K562 (cell line): ENCODE data around the gene SLC25A21. TPM values are rescaled to one million over a fixed set of nuclear protein-coding genes. Genes with fewer than 3 reads are reported as not detected.

Experiments used
- ATF1 ChIP-seq, 2 experiments: fragments of 450-650 bp in 1 of 2; IDR thresholded peaks; 2 replicates each; pipeline ENCODE4 v1.6.1; 2016; ENCODE audit warnings: missing compliant biosample characterization in 1 of 2, missing genetic modification characterization in 1 of 2
- BRD4 ChIP-seq: fragments of 200-600 bp; sonication (generic); IDR thresholded peaks from 2 replicates; pipeline ENCODE4 v1.6.1; 2017; ENCODE audit warnings: inconsistent platforms
- CBFA2T3 ChIP-seq: fragments of 450-650 bp; IDR thresholded peaks from 2 replicates; pipeline ENCODE4 v1.6.1; 2017
- CBX2 ChIP-seq: fragments of 200-600 bp; sonication (generic); IDR thresholded peaks from one replicate; pipeline ENCODE4 v1.6.1; 2012; ENCODE audit warnings: mild to moderate bottlenecking, low read length, inconsistent platforms; ENCODE audit not compliant: insufficient read depth, poor library complexity, severe bottlenecking
- CCAR2 ChIP-seq: fragments of 200-400 bp; formaldehyde crosslinking; IDR thresholded peaks from 2 replicates; pipeline ENCODE4 v1.6.1; 2017; ENCODE audit warnings: mild to moderate bottlenecking, low read depth, low read length
- E2F8 ChIP-seq: fragments of 450-650 bp; IDR thresholded peaks from 2 replicates; pipeline ENCODE4 v1.7.1; 2018; ENCODE audit warnings: mild to moderate bottlenecking, low read depth; ENCODE audit not compliant: partially characterized antibody
- FOXM1 ChIP-seq, 2 experiments: fragments of 450-650 bp in 1 of 2; sonication (generic) in 1 of 2; formaldehyde crosslinking in 1 of 2; IDR thresholded peaks; 2 replicates each; pipeline versions ENCODE4 v1.6.1 to v1.9.0; 2017 to 2022; ENCODE audit warnings: low read depth in 2 of 2, mild to moderate bottlenecking in 2 of 2, missing genetic modification reagents in 1 of 2, moderate library complexity in 1 of 2
- KDM5B ChIP-seq: fragments of 200-600 bp; sonication (generic); IDR thresholded peaks from 2 replicates; pipeline ENCODE4 v1.6.1; 2012; ENCODE audit warnings: low read depth, mild to moderate bottlenecking, moderate library complexity, low read length, control low read depth, inconsistent platforms; ENCODE audit not compliant: insufficient replicate concordance
- MAFG ChIP-seq: fragments of 450-650 bp; conservative IDR thresholded peaks from 2 replicates; pipeline ENCODE4 v1.6.1; 2016; ENCODE audit warnings: missing genetic modification characterization, missing compliant biosample characterization
- MYC ChIP-seq, 2 experiments: fragments of 250-450 bp in 1 of 2; sonication (Bioruptor Pico) in 1 of 2; IDR thresholded peaks; 2 replicates each; pipeline versions ENCODE4 v1.5.1 to v1.6.1; 2012 to 2021; ENCODE audit warnings: low read depth in 2 of 2, borderline replicate concordance in 1 of 2, improper control_type of control experiment in 1 of 2, low read length in 1 of 2, mild to moderate bottlenecking in 1 of 2, moderate library complexity in 1 of 2
- NBN ChIP-seq: fragments of 450-650 bp; IDR thresholded peaks from 2 replicates; pipeline ENCODE4 v1.6.1; 2016; ENCODE audit warnings: low read depth, mild to moderate bottlenecking
- PHF8 ChIP-seq: fragments of 200-600 bp; sonication (generic); IDR thresholded peaks from 2 replicates; pipeline ENCODE4 v1.6.1; 2012; ENCODE audit warnings: mixed run types, mild to moderate bottlenecking, inconsistent platforms, low read length, moderate library complexity, borderline replicate concordance
- SAP30 ChIP-seq: fragments of 200-600 bp; sonication (generic); IDR thresholded peaks from 2 replicates; pipeline ENCODE4 v1.6.1; 2012; ENCODE audit warnings: borderline replicate concordance, low read depth, mild to moderate bottlenecking, moderate library complexity, low read length, control low read depth, inconsistent platforms; ENCODE audit not compliant: insufficient read depth, poor library complexity, severe bottlenecking
- SNIP1 ChIP-seq: fragments of 450-650 bp; IDR thresholded peaks from 2 replicates; pipeline ENCODE4 v1.7.1; 2017; ENCODE audit warnings: low read depth, mild to moderate bottlenecking
- SP2 ChIP-seq: IDR thresholded peaks from 2 replicates; pipeline ENCODE4 v1.6.1; 2011; ENCODE audit warnings: mild to moderate bottlenecking, low read depth, low read length, moderate library complexity; ENCODE audit not compliant: poor library complexity, severe bottlenecking; ENCODE audit errors: extremely low read depth
- STAT5B ChIP-seq: fragments of 250-450 bp; sonication (Bioruptor Pico); IDR thresholded peaks from 2 replicates; pipeline ENCODE4 v1.8.0; 2021; ENCODE audit warnings: mild to moderate bottlenecking, inconsistent platforms
- TBL1XR1 ChIP-seq, 2 experiments: IDR thresholded peaks; 2 replicates each; pipeline ENCODE4 v1.6.1; 2012; ENCODE audit warnings: improper control_type of control experiment in 2 of 2, low read length in 2 of 2, mild to moderate bottlenecking in 1 of 2
- ZBTB1 ChIP-seq: sonication (generic); formaldehyde crosslinking; IDR thresholded peaks from 2 replicates; pipeline ENCODE4 v1.8.1; 2023; ENCODE audit warnings: missing genetic modification reagents, low read depth, mild to moderate bottlenecking, borderline replicate concordance
- ZNF175 ChIP-seq: fragments of 200-800 bp; sonication (Bioruptor generic); IDR thresholded peaks from 2 replicates; pipeline ENCODE4 v1.6.1; 2016; ENCODE audit warnings: low read depth, mild to moderate bottlenecking, missing genetic modification characterization, missing compliant biosample characterization
- ZNF224 ChIP-seq: sonication (generic); formaldehyde crosslinking; IDR thresholded peaks from 2 replicates; pipeline ENCODE4 v1.8.0; 2022; ENCODE audit warnings: mild to moderate bottlenecking, missing genetic modification reagents
- ZNF449 ChIP-seq: fragments of 250-450 bp; sonication (Bioruptor Pico); IDR thresholded peaks from 2 replicates; pipeline ENCODE4 v1.8.0; 2022; ENCODE audit warnings: moderate library complexity, mild to moderate bottlenecking, inconsistent platforms
- polyA plus RNA-seq, 8 experiments: library from polyadenylated mRNA; depleted of rRNA in 4 of 8; stranded (reverse) in 5 of 8; unstranded in 3 of 8; fragments of >200 nt; fragmentation: Nextera tagmentation in 2 of 8; fragmentation: Illumina TruSeq in 1 of 8; extraction: Ambion mirVana in 2 of 8; extraction: Trizol in 1 of 8; gene quantifications; 2 replicates each; pipeline versions ENCODE4 v1.2.1 to v1.2.3, GENCODE V29; 2011 to 2014; ENCODE audit warnings: inconsistent platforms in 1 of 8, missing spikeins in 1 of 8
- total RNA-seq, 7 experiments: library from RNA; depleted of rRNA in 6 of 7; stranded (reverse); fragments of >200 nt in 6 of 7; fragmentation: Illumina TruSeq in 2 of 7; extraction: Trizol in 2 of 7; gene quantifications; 2 replicates each; pipeline versions ENCODE4 v1.2.1 to v1.2.3, GENCODE V29; 2011 to 2021; ENCODE audit warnings: low replicate concordance in 1 of 7
- TF ChIP-seq, protein P1 (sequence below): fragments of 450-650 bp; IDR thresholded peaks from 2 replicates; pipeline ENCODE4 v1.6.1; 2016; ENCODE audit warnings: low read depth, mild to moderate bottlenecking, moderate library complexity

SLC25A21 gene
- total and polyA plus RNA-seq, 9 of the 15 experiments (the other 6 are each of a cell fraction or from before 2014, with no cell fraction given) = 15.2 to 46.7 (median 28.7) TPM

- TF ChIP-seq E2F8 (no peak), CCAR2 (no peak), ZBTB1 (CRISPR knock-in tag) (no peak), BRD4 (no peak), ZNF175 (no peak), FOXM1 (IDR thresholded peaks at IDR 0.05; ENCODE audit: low read depth) (no peak), FOXM1 (CRISPR knock-in tag; IDR thresholded peaks at IDR 0.05; ENCODE audit: low read depth) (no peak), STAT5B (CRISPR knock-in tag) (no peak), CBX2 (no peak), ATF1 (CRISPR knock-in tag; IDR thresholded peaks at IDR 0.05) (no peak), ATF1 (tag; IDR thresholded peaks at IDR 0.05) (peak; percentile 35), MAFG (tag) (peak; percentile 31; the same call in 1 of the 2 replicates), MYC (IDR thresholded peaks at IDR 0.05; ENCODE audit: low read depth, low read length) (peak; percentile 65; the same call in 1 of the 2 replicates), MYC (CRISPR knock-in tag; IDR thresholded peaks at IDR 0.05; ENCODE audit: borderline replicate concordance, low read depth) (no peak), KDM5B (peak; percentile 53), PHF8 (peak; percentile 52; the same call in 1 of the 2 replicates), TBL1XR1 (IDR thresholded peaks at IDR 0.05; ENCODE audit: low read length in 2 of 2) (no peak), ZNF449 (CRISPR knock-in tag) (no peak), ZNF224 (CRISPR knock-in tag) (no peak), SAP30 (no peak), NBN (no peak), CBFA2T3 (no peak), SNIP1 (no peak), SP2 (no peak)
- TF ChIP-seq, protein P1, sequence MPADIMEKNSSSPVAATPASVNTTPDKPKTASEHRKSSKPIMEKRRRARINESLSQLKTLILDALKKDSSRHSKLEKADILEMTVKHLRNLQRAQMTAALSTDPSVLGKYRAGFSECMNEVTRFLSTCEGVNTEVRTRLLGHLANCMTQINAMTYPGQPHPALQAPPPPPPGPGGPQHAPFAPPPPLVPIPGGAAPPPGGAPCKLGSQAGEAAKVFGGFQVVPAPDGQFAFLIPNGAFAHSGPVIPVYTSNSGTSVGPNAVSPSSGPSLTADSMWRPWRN = no peak
Observed at GRCh38 chr14:36661506-36662257, 510.7 kb downstream of the SLC25A21 start, which contains the start of gene PAX9 (continued).
